Hepatocyte (in vitro differentiated cells): Measurements from ENCODE around the gene KDM1B. TPM values are rescaled to one million over a fixed set of nuclear protein-coding genes. Genes with fewer than 3 reads are reported as not detected.

Source experiments
- DNase-seq: peaks from one replicate; pipeline ENCODE4 v3.0.0-alpha.2; 2016; ENCODE audit warnings: low spot score
- H2AFZ ChIP-seq: fragments of 200-600 bp; sonication (generic); 2 replicates; pipeline ENCODE4 v1.6.0; 2016; ENCODE audit warnings: antibody characterized with exemption, mild to moderate bottlenecking
- H3K27ac ChIP-seq: fragments of 200-600 bp; sonication (generic); 2 replicates; pipeline ENCODE4 v1.5.1; 2016; ENCODE audit warnings: mild to moderate bottlenecking
- H3K27me3 ChIP-seq: fragments of 200-600 bp; sonication (generic); 2 replicates; pipeline ENCODE4 v1.6.1; 2016
- H3K36me3 ChIP-seq: fragments of 200-600 bp; sonication (generic); replicated peaks from 2 replicates; pipeline ENCODE4 v1.5.1; 2016; ENCODE audit warnings: low read depth; ENCODE audit not compliant: insufficient read depth
- H3K4me1 ChIP-seq: fragments of 200-600 bp; sonication (generic); 2 replicates; pipeline ENCODE4 v1.5.1; 2016; ENCODE audit warnings: mild to moderate bottlenecking, moderate library complexity; ENCODE audit not compliant: insufficient read depth
- H3K4me2 ChIP-seq: fragments of 200-600 bp; sonication (generic); 2 replicates; pipeline ENCODE4 v1.6.0; 2016
- H3K4me3 ChIP-seq: fragments of 200-600 bp; sonication (generic); 2 replicates; pipeline ENCODE4 v1.5.1; 2016; ENCODE audit warnings: mild to moderate bottlenecking
- H3K79me2 ChIP-seq: fragments of 200-600 bp; sonication (generic); 2 replicates; pipeline ENCODE4 v1.6.0; 2017; ENCODE audit warnings: mild to moderate bottlenecking
- H3K9me2 ChIP-seq: fragments of 200-600 bp; sonication (generic); replicated peaks from 2 replicates; pipeline ENCODE4 v1.6.0; 2017; ENCODE audit warnings: mild to moderate bottlenecking; ENCODE audit not compliant: insufficient read depth
- H3K9me3 ChIP-seq: fragments of 200-600 bp; sonication (generic); 2 replicates; pipeline ENCODE4 v1.5.1; 2016; ENCODE audit warnings: low read depth, mild to moderate bottlenecking
- H4K20me1 ChIP-seq: fragments of 200-600 bp; sonication (generic); 2 replicates; pipeline ENCODE4 v1.6.0; 2016; ENCODE audit warnings: mild to moderate bottlenecking; ENCODE audit not compliant: insufficient read depth, poor library complexity, severe bottlenecking
- EZH2 ChIP-seq: fragments of 200-600 bp; sonication (generic); IDR thresholded peaks from 2 replicates; pipeline ENCODE4 v1.6.1; 2016; ENCODE audit warnings: antibody characterized with exemption, mild to moderate bottlenecking, borderline replicate concordance
- EZH2phosphoT487 ChIP-seq: fragments of 200-600 bp; sonication (generic); IDR thresholded peaks from one replicate; pipeline ENCODE4 v1.6.1; 2018; ENCODE audit warnings: antibody characterized with exemption, mild to moderate bottlenecking, low read depth, moderate library complexity; ENCODE audit not compliant: unreplicated experiment, severe bottlenecking
- WGBS: methylation state at CpG from one replicate; pipeline ENCODE4 v1.1.6; 2016; ENCODE audit warnings: low lambda C conversion rate; ENCODE audit errors: missing lambda C conversion rate; 5-methylcytosine and 5-hydroxymethylcytosine counted together
- polyA plus RNA-seq: library from polyadenylated mRNA; unstranded; fragments of >200 nt; fragmentation: Nextera tagmentation; extraction: Ambion mirVana; gene quantifications from 2 replicates; pipeline ENCODE4 v1.2.1, GENCODE V29; 2016
- total RNA-seq: library from RNA; depleted of rRNA; stranded (reverse); fragments of >200 nt; gene quantifications from 2 replicates; pipeline ENCODE4 v1.2.3, GENCODE V29; 2014
- TF ChIP-seq, protein P1 (sequence below): fragments of 200-600 bp; sonication (generic); IDR thresholded peaks from 2 replicates; pipeline ENCODE4 v1.5.1; 2016; ENCODE audit warnings: antibody characterized with exemption, mild to moderate bottlenecking; ENCODE audit not compliant: poor library complexity

The KDM1B gene
- total and polyA plus RNA-seq, 2 experiments from 2014 or later = 5.9 to 9.1 TPM

DNA sequence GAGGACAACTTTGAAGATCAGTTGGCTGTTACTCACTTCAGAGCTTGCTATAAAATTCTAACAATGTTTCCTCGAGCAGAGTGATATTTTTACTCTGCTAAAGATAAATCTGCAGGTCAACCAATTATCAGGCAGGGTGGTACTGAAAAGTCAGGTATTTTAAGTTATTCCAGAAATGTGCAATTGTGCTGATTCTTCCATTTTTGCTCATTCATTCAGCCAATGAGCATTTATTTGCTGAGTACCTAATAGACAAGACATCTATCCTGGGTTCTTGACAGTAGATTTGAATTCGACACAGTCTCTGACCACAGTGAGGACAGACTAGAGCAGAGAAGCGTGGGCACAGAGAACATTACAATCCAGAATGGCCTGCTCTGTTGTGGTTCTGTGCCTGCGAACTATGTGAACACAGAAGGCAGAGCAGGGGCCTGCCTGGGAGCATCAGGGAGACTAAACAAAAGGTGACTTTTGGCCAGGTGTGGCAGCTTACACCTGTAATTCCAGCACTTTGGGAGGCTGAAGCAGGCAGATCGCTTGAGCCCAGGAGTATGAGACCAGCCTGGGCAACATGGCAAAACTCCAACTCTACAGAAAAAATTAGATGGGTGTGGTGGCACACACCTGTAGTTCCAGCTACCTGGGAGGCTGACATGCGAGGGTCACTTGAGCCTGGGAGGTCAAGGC, 15.1 kb upstream of the KDM1B start:
- H3K79me2 ChIP-seq = no peaks in the 10 kb centered on the region
- H3K4me2 ChIP-seq = no peak overlapping the region
- H4K20me1 ChIP-seq = no peaks in the 10 kb centered on the region
- no peaks in the 10 kb centered on the region for H3K27me3 ChIP-seq
- H3K27ac ChIP-seq = no peak overlapping the region
- WGBS = 86% methylated on average over 6 of the region's 6 CpGs
- TF ChIP-seq EZH2phosphoT487 (no peak), EZH2 (no peak)
- TF ChIP-seq, protein P1, sequence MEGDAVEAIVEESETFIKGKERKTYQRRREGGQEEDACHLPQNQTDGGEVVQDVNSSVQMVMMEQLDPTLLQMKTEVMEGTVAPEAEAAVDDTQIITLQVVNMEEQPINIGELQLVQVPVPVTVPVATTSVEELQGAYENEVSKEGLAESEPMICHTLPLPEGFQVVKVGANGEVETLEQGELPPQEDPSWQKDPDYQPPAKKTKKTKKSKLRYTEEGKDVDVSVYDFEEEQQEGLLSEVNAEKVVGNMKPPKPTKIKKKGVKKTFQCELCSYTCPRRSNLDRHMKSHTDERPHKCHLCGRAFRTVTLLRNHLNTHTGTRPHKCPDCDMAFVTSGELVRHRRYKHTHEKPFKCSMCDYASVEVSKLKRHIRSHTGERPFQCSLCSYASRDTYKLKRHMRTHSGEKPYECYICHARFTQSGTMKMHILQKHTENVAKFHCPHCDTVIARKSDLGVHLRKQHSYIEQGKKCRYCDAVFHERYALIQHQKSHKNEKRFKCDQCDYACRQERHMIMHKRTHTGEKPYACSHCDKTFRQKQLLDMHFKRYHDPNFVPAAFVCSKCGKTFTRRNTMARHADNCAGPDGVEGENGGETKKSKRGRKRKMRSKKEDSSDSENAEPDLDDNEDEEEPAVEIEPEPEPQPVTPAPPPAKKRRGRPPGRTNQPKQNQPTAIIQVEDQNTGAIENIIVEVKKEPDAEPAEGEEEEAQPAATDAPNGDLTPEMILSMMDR = no peak
- H3K9me2 ChIP-seq = no peaks in the 10 kb centered on the region
- no peaks in the 10 kb centered on the region for H3K9me3 ChIP-seq
- H2AFZ ChIP-seq = no peak overlapping the region
- H3K4me1 ChIP-seq = no peaks in the 10 kb centered on the region
- no peak overlapping the region for H3K4me3 ChIP-seq
- no peaks in the 10 kb centered on the region for H3K36me3 ChIP-seq
- no peak for DNase-seq

- no peaks in the 10 kb centered on the region for H3K36me3 ChIP-seq
Observed at GRCh38 chr6:18141805-18142590, 13.2 kb upstream of the KDM1B start.

DNA sequence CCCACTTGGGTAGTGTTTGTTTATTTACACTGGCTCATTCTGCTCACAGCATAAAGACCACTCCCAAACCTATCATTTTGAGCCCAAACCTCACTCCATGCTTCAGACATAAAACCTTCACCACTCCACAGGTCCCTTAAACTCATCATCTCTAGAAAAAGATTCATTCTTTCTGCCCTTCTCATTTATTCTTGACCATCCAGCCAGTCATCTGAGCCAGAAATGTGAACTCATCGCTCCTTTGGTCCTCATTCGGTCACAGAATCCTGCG, 12.7 kb upstream of the KDM1B start:
- Histone ChIP-seq H3K79me2 (no peaks in the 10 kb centered on the region), H3K4me2 (no peak overlapping the region), H3K9me3 (no peaks in the 10 kb centered on the region), H3K27me3 (no peaks in the 10 kb centered on the region), H3K36me3 (no peaks in the 10 kb centered on the region), H3K4me1 (peaks cover under 1% of the 10 kb centered on the region), H2AFZ (no peak overlapping the region), H3K9me2 (no peaks in the 10 kb centered on the region), H4K20me1 (no peaks in the 10 kb centered on the region), H3K27ac (no peak overlapping the region), H3K4me3 (no peak overlapping the region)
- TF ChIP-seq, protein P1 = no peak
- no peak for TF ChIP-seq EZH2phosphoT487
- no peak for TF ChIP-seq EZH2
- DNase-seq = no peak
- 84% methylated on average over 3 of the region's 3 CpGs for WGBS

More at GRCh38 chr6:18141805-18142590, 13.2 kb upstream of the KDM1B start:
- no peak overlapping the region for H2AFZ ChIP-seq
- TF ChIP-seq, protein P1 = no peak
- TF ChIP-seq EZH2 = no peak
- TF ChIP-seq EZH2phosphoT487 = no peak
- no peak overlapping the region for H3K4me2 ChIP-seq
- WGBS = 80% methylated on average over 13 of the region's 13 CpGs
- H3K4me3 ChIP-seq = no peak overlapping the region
- H3K4me1 ChIP-seq = no peaks in the 10 kb centered on the region
- no peaks in the 10 kb centered on the region for H4K20me1 ChIP-seq
- H3K9me3 ChIP-seq = no peaks in the 10 kb centered on the region
- H3K9me2 ChIP-seq = no peaks in the 10 kb centered on the region
- H3K27ac ChIP-seq = no peak overlapping the region
- DNase-seq = no peak
- H3K27me3 ChIP-seq = no peaks in the 10 kb centered on the region
- no peaks in the 10 kb centered on the region for H3K79me2 ChIP-seq
